Measurements from ENCODE around the gene TINCR.
"Not testable (repeated sequence)": the region's sequence is repeated elsewhere in the genome, so short reads cannot be mapped to it uniquely, and the experiment has no call there.

Gene TINCR
- total RNA-seq: 1.4 to 4.7 reads per million in 2 donors

DNA sequence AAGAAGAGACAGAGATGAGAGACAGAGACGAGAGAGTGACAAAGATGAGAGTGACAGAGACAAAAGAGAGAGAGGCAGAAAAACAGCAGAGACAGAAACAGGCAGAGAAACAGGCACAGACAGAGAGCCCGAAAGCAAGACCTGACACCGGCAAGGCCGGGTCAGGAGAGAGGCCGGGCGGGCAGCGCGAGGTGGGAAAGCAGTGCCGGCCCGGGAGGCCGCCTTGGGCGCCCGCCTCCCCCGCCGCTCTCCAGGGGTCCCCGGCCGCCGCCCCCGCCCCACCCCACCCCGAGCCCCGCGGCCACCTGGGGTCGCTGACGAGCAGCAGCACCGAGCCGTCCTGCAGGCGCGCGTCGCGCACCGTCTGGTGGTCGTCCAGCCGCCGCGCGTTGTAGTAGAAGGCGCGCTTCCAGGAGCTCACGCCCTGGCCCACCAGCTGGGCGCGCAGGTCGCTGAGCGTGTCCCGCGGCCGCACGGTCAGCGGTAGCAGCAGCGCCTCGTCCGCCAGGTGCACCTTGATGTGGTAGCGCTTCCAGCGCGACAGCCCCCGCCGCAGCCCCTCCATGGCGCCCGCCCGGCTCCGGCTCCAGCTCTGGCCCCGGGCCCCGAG lies at the start of gene TINCR:
TSS of gene TINCR (minus strand) at position 594 of the 610 bp plus-strand sequence.
- DNase-seq: no peak

DNA sequence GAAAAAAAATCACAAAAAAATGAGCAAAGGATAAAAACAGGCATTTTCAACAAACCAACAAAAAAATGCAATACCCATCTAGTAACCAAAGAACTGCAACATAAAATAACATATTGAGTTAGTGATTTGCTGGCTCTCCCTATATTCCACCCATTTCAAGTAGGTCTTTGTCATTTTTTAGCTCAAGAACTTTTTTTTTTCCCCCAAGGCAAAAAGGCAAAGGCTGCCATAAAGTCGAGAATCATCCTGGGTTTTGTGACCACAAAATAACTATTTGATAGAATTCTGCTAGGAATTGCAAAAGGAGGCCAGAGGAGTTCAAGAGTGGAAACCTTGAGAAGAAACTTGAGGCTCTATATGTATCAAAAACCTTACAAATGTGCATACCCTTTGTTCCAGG lies 49.3 kb upstream of the TINCR start:
- DNase-seq: no peak

DNA sequence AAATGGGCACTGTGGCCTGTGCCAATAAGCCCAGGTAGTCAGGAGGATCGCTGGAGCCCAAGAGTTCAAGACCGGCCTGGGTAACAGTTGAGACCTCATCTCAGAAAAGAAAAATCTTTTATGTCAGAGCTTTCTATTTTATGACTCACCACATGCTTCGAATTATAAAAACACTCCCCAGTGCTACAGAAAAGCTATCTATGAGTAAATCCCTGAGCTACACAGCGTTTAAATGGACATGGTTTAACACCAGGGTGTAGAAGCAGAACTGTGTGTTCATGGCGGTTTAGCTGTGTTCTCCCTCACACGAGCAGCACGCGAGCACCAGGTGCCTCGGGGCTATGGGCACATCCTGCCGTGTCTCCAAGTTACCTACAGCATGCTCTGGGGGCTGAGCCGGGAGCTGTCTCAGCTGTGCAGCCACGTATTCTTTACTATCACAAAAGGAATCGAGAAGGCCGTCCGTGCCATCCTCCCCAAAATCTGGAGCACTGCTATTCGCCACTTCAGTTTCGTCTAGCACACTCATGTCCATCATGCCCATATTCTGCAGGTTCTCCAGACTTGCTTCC lies 48.1 kb upstream of the TINCR start:
- no peak for DNase-seq

DNA sequence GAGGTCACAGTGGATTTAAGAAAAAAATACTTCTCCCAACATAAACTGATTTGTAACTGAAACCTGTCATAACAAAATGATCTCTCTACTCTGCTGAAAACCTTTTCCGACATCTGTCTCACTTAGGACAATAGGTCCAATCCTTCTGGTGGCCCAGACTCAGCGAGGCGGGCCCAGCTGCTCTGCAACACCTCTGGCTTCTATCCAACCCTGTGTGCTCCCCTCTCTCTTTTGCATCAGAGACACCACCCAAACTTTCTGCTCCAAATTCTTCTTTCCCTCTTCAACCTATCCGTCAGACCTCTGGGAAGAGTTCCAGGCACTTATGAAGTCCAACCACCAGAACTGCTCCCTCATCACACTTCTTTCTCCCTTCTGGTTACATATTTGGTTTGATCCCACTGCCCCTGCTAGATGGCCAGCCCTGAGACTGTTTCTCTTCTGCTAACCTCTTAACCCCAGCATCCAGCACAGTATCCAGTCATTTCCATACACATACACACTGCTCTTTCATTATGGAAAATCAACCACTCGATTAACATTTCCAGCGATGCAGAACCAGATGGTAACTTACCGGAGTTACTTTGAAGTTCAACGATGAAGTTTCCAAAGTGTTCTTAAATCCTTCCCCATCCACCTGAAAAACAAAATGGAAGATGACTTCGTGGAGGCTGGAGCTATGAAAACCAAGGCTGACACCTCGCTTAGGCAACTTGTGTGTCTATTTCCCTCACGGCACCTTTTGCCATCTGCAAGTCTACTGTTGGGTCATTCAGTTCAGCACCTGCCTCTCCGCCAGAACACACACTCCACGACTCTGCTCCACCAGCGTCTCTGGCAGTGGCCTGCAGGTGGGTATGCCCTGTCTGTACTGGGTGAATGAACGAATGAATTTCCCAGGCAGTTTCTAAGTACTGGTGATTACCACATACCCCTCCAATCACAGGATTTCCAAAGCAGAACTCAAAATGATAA lies 45.4 kb upstream of the TINCR start:
- DNase-seq: no peak

DNA sequence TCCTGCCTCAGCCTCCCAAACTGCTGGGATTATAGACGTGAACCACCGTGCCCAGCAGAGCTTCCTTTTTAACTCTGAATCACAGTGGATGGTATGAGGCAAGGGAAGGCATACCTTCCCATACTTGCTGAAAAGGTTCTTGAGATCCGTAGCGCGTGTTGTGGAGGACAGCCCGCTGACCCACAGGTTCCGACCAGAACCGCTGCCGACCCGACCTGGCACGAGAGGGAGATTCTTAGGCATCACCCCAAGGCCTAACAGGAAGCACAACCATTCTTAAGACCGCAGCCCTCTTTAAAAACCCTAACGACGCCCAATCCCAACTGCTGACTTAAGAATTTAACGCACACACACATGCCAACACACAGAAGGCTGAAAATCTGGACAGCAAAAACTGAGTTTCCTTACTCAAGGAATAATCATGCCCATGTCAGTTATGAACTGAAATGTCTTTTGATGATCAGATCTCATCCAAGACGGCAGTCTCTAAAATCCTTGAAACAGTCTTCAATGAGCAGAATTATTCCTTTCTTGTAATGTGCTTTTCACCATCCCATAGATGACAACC lies 42.2 kb upstream of the TINCR start:
- no peak for DNase-seq

DNA sequence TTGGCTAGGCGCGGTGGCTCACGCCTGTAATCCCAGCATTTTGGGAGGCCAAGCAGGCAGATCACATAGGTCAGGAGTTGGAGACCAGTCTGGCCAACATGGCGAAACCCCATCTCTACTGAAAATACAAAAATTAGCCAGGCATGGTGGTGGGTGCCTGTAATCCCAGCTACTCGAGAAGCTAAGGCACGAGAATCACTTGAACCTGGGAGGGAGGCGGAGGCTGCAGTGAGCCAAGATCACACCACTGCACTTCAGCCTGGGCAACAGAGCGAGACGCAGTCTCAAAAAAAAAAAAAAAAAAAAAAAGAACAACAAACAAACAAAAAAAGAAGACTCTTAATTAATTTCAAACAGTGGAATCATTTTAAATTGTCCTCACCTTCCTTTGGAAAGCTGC lies 41.0 kb upstream of the TINCR start:
- DNase-seq: not testable (repeated sequence)

DNA sequence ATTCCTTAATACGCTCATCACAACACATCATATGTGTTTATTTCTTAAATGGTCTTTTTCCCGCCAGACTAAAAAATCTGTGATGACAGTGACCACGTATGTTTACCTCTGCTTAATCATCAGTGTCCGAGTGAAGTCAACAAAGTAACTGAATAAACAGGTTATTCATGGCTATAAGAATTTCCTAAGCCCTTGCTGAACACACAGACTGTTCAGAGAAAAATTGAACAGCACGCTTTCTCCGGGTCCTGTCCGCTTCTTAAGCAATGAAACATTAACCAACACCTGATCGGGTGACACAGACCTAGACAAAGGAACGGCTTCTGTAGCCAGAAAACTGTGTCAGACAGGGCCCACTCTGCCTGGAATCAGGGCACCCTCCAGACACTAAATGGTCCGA lies 40.5 kb upstream of the TINCR start:
- DNase-seq: no peak

DNA sequence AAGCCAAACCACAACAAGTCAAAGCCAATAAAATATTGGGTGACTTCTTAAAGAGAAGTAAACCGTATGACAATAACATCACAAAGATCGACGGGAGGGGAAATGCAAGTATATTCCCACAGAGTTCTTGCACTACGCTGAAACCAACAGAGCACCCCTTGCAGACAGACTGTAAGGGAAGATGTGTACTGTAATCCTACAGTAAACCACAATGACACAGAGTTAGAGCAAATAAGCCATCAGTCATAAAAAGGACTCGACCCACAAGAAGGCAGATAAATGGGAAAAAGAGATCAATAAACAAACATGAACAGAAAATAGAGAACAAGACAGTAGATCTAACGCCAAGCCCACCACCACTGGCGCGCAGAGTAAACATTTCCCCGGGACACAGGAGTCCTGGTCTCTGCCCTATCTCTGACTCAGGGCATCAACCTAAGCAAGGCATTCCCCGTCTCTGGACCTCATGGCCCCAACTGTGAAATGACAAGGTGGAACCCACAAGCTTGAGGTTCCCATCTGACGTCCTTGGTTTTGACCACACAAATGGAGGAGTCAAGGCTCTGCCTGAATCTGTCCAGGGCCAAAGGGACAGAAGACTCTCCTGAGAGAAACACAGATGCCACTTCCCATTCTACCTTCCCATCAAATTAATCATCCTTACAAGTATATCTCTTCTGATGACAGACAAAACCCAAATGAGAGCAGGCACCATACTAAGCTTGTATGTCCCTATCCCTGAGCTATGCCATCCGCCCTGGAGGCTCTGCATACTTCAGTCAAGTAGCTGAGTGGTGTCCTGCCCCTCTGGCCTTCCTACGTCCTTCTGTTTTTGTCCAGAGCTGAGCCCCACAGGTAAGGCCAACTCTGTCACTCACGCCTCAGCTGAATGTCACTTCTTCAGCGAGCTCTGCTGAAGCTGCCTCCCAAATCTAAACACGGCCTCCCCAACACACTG lies 39.8 kb upstream of the TINCR start:
- DNase-seq: no peak

DNA sequence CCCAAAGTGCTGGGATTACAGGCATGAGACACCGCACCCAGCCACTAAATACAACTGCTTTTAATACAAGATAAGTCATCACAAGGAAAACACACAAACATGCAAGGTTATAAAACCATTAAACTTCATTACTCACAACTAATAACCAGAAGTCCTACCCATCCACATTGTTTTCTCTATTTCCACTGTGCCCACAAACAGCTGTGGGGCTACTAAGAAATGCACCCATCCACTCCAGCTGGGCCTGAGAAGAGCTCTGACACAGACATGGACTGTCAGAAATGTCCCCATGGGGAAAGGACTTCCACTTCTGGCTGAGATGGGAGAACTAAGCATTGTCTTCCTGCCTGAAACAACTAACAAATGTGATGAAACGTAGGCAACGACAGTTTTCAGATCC lies 37.6 kb upstream of the TINCR start:
- no peak for DNase-seq

DNA sequence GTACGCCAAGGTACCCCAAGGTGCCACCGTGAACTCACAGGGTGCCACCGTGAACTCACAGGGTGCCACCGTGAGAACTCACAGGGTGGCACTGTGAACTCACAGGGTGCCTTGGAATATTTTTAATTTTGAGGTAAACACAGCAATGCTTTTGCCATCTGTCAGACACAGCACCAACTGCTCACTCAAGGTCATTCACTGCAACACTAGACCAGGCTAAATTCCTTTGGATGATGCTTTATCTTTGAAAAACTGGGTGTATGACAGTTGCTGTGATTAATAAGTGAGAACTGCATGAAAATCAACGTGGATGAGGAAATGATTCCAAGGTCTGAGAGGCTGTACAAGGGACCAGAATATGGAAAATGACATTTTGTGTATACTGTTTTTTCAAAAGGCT lies 35.9 kb upstream of the TINCR start:
- no peak for DNase-seq

DNA sequence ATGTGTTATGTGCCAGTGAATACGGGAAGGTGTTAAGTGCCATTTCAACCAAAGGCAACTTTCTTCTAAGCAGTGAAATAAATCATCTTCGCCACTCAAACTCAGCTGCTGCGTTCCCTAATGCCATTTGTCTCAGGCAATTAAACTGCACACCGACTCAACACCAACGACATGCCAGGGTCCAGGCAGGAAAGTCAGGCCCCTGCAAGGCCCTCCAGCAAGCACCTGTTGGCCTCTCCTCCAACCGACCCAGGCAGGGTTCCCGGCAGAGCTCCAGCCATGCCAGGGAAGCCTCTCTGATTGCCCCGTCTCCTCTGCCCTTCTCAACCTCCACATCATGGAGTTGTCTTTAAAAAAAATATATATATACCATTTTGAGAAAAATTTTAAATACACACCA lies 33.0 kb upstream of the TINCR start:
- DNase-seq: no peak

DNA sequence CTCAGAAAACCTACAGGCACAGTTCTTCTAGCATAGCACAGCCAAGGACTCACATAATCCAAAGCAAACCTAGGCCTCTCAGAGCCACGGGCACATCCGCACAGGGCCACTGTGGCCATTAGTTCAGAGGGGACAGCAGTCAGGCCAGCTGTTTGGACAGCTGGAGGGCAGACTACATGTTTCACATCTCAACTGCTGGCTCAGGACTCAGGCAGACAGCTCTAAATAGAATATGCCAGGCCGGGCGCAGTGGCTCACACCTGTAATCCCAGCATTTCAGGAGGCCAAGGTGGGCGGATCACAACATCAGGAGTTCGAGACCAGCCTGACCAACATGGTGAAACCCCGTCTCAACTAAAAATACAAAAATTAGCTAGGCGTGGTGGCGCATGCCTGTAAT lies 28.0 kb upstream of the TINCR start:
- no peak for DNase-seq

DNA sequence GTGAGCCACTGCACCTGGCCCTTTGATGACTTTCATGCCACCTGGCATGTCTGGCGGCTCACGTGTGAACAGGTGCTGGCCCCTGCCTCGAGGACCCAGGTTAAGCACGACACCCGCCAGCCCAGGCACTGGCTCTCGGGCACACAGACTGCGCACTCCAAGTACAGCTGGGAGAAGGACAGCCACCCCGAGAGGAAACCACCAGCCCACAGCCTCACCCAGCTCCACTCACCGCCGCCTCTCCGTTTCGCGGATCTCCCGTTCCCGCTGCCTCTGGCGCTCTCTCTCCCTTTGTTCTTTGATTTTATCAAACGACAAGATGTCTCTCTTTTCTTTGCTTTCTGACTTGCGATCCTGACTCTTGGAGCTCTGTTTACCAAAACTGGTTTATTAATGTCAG lies 27.4 kb upstream of the TINCR start:
- DNase-seq: no peak

DNA sequence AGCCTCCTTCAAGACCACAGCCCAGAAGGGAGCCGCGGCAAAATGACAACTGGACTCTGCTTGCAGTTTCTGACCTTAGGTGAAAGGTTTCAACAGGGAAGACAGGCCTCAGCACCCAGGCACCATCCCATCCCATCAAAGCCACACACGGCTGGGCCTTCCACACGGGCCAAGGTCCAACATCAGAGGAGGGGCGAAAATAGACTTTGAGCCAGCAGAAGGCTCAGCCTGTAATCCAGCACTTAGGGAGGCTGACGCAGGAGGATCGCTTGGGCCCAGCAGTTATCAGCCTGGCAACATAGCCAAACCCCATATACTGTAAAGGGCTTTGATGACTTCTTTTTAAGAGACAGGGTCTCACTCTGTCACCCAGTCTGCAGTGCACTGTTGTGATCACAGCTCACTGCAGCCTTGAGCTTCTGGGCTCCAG lies 26.8 kb upstream of the TINCR start:
- DNase-seq: no peak

DNA sequence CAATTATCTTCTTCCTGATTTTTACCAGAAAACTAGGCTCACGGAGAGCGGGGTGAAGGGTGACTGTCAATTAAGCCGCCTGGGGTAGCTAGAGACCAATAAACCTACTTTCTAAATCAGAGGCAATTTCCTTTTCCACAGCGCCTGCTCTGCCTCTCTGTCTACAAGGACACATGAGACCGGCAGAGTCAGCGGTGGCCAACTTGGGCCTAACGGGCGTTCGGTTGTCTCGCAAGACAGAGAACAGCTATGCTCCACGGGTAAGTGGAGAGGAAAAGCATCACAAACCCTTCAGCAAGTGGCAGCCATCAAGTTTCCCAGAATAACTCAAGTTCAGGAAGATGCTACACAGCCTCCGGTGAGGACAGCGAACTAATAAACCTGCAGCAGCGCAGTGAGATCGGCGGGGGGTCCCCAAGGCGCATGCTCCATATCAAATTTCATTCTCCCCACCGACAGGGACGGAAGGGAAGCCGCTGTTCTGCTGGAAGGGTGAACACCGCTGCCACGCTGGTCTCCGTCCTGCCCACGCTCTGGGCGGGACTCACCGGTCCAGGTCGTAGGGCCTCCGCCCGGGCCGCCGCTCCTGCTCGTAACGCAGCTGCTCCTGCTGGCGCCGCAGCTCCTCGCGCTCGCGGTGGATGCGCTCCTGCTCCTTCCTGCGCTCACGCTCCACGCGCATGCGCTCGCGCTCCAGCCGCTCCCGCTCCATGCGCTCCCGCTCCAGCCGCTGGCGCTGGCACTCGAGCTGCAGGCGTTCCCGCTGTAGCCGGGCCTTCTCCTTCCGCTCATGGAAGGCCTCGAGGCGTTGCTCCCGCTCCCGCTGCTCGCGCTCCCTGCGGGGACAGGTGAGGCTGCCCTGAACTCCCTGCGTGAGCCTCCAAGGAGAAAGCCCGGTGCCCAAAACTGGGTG lies 25.8 kb upstream of the TINCR start:
- DNase-seq: no peak

DNA sequence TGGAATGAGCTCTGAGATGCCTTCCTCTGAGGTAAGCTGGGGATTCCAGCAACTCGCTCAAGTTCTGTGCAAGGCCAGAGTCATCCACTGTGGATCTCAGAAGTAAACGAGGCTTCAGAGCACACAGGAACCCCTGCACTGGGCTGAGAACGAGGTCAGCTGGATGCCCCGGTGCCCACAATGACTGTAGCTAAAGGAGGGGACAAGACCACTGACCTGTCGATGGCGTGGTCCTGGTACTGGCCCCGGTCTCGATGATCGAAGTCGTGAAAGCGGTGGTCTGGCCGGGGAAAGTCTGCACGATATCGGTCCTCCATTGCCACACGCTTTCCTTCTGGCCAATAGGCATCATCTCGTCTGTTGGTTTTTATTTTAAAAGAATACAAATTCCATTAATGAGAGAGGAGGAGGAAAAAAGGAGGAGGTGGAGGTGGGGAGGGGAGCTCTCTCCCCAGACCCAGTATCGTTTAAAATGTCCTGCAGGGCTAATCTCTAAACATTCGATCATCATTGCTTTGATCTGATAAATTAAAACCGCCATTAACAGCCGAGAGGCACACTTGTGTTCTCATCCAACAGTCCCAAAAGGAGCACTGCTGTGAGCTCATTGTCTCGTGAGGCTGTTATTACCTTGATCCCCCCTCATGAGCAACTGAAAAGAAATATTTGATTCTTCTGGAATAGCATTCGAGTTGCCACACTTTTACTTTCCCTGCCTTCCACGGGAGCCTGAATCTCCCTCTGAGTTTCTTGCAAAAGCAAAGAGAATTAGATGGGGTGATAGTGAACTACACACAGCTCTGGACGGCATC lies 25.0 kb upstream of the TINCR start:
- no peak for DNase-seq

DNA sequence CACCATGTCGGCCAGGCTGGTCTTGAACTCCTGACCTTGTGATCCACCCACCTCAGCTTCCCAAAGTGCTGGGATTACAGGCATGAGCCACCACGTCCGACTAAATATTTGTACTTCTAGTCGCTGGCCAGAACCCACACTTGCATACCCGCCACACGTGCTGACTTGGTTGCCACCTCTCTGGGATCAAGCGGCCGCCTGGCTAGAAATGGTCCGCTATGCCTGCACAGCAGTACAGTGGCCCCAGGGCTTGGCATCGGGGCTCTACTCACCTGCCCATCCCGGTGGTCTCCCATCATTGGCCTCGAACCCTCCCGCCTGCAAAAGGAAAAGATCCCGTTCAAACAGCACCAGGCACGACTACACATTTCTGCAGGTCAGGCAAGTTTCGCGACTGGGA lies 23.7 kb upstream of the TINCR start:
- no peak for DNase-seq

DNA sequence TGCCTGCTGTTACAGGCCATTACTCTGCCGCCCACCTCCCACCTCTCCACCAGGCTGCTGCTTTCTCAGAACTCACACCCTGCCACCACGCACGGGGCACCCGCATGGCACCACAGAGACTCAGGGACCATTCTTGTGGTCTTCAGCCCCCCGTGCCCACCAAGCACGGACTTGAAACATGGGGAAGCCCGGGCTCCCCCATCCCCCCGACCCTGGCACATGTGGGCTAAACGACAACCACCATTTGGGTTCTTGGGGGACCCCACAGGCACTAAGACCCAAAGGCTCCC lies 23.1 kb upstream of the TINCR start:
- DNase-seq: no peak

DNA sequence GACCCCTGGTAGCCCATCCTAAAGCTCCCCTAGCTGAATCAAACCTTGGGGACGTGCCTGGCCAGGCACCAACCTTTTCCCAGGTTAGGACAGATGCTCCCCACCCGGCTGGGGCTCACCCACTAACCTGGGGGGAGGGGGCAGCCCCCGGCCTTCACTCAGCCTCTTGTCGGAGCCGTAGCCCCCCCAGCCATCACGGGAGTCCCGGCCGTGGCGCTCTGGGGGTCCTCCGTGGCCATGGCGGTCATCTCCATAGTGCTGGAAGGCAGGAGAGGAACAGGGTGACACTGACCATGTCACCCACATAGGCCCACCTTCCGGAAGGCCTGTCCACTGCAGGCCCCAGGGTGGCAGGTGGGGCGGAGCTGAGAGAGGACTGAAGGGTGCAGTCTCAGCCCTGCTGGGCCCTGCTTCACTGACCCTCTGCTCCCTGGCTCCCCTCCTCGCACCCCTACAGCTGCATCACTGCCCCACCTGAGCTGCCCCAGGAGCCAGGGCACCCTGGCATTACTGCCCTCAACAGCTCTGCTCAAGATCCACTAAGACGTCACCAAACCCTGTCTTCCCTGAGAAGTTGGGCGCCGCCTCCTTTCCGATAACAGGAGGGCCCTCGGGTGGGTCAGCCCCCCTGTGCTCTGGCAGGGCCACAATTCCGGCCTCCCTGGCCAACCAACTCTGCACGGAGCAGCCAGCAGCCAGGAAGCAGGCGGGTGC lies 22.6 kb upstream of the TINCR start:
- no peak for DNase-seq

Measured in T-helper 2 cell (primary cell).